Fibroblast of skin of scalp (primary cell): ENCODE results near the gene TMEM185B. TPM values are rescaled to one million over a fixed set of nuclear protein-coding genes. Genes with fewer than 3 reads are reported as not detected.
"Not testable (repeated sequence)": the region's sequence is repeated elsewhere in the genome, so short reads cannot be mapped to it uniquely, and the experiment has no call there.

Experiments used
- DNase-seq: peaks from one replicate; pipeline ENCODE4 v3.0.0-alpha.2; 2013
- polyA plus RNA-seq, 2 experiments: library from polyadenylated mRNA; unstranded; fragments of 120-200 nt; gene quantifications; one replicate each; pipeline ENCODE4 v1.2.1, GENCODE V29; 2013; ENCODE audit not compliant: insufficient read length in 2 of 2

TMEM185B gene
- 22.6 TPM for polyA plus RNA-seq (2013, experiment 1 of 2; ENCODE audit: insufficient read length)
- 22.7 TPM for polyA plus RNA-seq (2013, experiment 2 of 2; ENCODE audit: insufficient read length)

DNA sequence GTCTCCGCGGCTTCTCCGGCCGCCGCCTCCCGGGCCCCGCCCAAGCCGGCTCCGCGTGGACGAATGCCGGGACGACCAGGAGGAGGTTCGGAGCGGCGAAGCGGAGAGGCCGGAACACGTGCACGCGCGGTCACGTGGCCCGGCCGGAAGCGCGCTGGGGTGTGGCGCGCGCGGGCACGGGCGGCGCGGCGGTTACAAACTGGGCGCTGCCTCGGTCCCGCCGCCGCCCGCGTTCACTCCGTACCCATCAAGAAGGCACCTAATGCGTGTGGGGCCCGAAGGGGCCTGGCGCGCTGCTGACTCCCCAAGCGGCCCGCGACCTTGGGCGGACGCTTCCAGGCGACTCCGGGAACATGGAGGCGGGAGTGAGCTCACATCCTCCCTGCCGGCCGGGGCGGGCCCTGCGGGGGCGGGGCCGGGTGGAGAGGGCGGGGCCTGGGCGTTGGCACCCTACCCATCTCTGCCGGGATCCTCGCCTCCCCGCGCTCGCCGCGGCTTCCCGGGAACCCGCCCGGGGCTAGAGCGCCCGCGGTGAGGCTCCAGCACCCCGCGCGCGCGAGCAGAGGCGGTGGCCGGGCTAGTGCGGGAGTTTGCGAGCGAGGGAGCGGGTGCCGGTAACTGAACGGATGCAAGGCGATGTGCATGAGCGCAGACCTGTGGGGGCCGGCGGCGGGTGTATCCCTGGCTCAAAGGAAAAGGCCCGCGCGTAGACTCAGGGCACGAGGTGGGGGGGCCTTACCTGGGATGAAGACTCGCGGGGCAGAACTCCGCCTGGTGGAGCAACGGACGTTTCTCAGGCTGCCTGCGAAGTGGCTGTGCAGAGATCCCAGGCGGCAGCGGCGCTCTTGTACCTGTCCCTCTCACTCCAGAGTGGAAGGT, at the start of gene TMEM185B:
Gene TMEM185B, minus strand, starts transcription at position 367 of the 879 bp plus-strand sequence. CDS start 424 bp downstream, outside the sequence.
- peak; percentile 87 for DNase-seq

GRCh38 chr2:120271711-120272379, 48.6 kb upstream of the TMEM185B start:
- DNase-seq: no peak

DNA sequence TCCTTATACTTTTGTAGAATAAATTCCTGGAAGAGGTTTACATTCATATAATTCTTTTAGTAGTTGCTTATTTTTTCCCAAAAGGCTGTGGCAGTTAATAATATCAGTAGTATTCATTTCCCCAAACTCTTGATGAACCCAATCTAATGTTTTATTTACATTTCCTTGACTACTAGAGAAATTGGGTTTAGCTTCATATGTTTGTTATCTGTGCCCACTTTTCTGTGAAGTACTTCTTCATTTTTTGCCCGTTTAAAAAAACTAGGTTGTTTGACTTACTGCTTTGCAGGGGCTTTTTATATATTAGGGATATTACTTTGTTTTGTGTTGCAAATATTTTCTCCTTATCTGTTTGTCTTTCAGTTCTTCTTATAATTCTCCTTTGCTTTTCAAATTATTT, 46.6 kb upstream of the TMEM185B start:
- DNase-seq: no peak

GRCh38 chr2:120269076-120269744, 46.0 kb upstream of the TMEM185B start:
- no peak for DNase-seq

DNA sequence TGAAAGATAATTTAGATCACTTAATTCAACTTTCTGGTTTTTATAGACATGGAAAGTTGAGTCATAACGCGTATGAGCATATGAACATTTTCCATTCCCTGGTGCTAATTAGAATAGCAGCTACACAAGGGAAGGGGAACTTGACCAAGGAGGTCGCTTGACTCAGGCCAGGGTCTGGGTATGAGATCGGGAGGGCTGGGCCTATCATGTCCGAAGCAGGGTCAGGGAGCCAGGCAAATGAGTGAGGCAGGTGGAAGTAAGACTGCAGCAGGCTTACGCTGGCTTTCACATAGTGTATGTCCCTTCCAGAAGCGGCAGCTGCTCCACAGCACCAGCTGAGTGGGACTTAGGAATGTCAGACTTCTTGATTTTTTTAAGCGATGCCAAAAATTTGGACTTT, 44.1 kb upstream of the TMEM185B start:
- DNase-seq: no peak

DNA sequence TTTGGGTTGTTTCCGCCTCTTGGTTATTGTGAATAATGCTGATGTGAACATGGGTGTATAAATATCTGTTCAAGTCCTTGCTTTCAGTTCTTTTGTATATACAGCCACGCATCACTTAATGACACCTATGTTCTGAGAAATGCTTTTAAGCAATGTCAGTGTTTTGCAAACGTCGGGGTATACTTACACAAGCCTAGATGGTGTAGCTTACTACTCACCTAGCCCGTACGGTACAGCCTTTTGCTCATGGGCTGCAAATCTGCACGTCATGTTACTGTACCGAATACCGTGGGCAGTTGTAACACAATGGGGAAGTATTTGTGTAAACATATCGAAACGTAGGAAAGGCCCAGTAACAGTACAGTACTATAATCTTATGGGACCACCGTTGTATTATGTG, 41.8 kb upstream of the TMEM185B start:
- no peak for DNase-seq

DNA sequence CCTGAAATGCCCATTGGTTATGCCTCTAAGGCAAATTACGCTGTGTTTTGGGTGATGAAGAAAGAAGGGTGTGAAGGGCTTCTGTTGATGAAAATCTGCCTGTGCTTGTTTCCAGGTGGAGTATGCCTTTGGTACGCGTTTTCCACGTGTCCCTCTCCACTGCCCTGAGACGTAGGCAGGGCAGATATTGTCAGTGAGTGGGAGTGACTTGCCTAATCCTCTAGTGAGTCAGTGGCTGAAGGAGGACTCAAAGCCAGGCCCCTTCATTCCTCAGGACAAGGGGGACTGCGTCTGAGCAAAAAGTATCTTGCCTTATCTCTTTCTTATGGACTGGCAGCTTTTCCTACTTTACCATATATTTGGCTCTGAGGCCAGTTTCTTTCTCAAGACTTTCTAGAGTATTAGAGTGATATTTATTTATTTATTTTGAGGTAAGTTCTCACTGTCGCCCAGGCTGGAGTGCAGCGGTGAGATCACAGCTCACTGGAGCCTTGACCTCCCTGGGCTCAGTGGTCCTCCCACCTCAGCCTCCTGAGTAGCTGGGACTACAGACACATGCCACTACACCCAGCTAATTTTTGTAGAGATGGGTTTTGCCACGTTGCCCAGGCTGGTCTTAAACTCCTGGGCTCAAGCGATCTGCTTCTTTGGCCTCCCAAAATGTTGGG, 39.7 kb upstream of the TMEM185B start:
- DNase-seq: no peak

DNA sequence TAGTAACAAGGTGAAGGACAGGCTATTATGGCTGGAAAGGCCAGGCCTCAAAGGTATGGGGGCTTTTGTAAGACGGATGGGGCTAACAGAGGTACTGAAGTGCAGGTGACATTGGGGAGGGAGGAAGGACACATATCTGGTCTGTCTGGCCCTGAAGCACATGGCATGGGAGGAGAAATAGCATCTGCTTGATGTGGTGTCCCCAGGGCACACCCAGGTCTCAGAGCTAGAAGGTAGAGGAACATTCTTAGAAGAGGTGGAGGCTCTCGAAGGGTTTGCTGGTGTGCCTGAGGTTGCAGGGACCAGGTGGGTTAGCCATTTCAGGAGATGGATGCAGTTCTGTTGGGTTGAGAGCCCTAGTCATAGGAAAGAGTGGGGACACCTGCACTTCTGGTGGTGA, 39.0 kb upstream of the TMEM185B start:
- no peak for DNase-seq

GRCh38 chr2:120261387-120262006, 38.3 kb upstream of the TMEM185B start:
- no peak for DNase-seq

DNA sequence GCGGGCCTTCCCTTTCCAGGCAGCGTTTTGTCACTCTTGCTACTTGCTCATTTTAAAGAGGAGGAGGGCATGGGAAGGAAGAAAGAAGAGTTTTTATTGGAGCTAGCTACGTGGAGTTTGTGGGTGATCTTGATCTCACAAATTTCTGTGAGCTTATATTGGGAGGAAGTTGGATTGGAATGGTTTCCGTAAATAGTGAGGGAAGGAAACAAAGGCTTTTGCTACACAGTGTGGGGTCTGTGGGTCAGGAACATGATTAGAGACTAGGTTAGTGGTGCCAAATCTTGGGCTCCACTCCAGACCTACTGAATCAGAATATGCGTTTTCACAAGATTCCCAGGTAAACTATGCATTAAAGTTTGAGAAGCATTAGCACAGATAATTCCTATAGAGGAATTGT, 37.5 kb upstream of the TMEM185B start:
- DNase-seq: no peak

DNA sequence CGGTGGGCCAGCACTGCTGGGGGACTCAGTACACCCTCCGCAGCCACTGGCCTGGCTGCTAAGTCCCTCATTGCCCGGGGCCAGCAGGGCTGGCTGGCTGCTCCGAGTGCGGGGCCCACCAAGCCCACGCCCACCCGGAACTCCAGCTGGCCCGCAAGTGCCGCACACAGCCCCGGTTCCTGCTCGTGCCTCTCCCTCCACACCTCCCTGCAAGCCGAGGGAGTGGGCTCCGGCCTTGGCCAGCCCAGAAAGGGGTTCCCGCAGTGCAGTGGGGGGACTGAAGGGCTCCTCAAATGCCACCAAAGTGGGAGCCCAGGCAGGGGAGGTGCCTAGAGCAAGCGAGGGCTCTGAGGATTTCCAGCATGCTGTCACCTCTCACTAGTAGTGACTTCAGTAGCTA, 36.7 kb upstream of the TMEM185B start:
- DNase-seq: not testable (repeated sequence)

GRCh38 chr2:120258196-120258595, 35.0 kb upstream of the TMEM185B start:
- no peak for DNase-seq

GRCh38 chr2:120257522-120257921, 34.3 kb upstream of the TMEM185B start:
- DNase-seq: no peak

GRCh38 chr2:120256651-120257000, 33.4 kb upstream of the TMEM185B start:
- DNase-seq: no peak

GRCh38 chr2:120255986-120256650, 32.9 kb upstream of the TMEM185B start:
- no peak for DNase-seq

DNA sequence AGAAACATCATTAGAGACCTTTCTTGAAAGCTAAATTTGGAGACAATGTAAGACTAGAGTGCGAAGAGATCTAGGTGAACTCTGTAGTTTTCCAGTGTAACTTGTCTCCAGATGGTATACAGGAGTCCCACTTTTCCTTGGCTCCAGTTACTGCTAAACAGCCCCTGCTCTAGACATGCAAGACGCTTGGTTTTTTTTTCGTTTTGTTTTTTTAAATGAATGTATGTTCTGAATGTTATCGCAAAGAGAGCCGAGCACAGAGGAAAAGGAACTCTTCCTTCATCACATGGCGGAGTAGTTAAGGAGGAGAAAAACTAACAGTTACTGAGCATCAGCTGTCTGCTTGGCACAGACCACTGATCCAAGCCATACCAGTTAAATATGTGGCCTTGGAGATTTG, 31.9 kb upstream of the TMEM185B start:
- DNase-seq: no peak

DNA sequence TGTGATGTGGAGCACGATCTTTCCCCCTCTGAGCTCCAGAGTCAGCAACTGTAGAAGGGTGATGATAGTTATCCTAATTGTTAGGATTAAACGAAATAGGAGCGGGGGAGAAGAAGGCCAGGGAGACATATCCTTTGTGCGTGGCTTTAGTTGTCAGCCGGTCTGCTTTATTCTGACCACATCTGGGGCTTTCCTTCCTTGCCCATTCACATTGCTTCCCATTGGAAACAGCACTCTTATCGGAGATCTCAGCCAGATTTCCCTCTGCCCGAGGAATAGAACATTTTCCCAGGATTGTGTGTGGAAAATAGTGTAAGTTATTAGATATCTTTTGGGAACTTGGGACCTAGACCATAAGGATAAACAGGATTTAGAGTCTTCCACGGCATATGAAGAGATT, 31.0 kb upstream of the TMEM185B start:
- DNase-seq: no peak

GRCh38 chr2:120253021-120253882, 30.1 kb upstream of the TMEM185B start:
- DNase-seq: peak; percentile 72

GRCh38 chr2:120252225-120253020, 29.2 kb upstream of the TMEM185B start, which contains the start of gene RALB:
Gene RALB, plus strand, starts transcription at chr2:120252852. Its CDS starts 25,813 bp downstream, at chr2:120278665.
- DNase-seq: peak; percentile 98

DNA sequence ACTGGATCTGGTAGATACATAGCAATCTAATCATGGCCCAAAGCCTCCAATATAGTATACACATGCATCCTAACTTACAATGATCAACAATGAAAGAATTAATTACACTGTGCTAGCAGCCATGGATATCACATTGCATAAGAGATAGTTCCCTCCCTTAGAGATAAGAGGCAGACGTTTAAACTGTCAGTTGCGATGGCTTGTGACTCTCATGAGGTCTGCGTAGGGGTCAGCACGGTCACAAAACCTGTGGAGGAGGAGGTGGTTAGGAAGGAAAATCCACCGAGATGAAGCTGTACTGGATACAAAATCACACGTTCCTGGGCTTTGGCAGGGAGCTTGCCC, 28.7 kb upstream of the TMEM185B start:
- DNase-seq: no peak
